Epithelial cell of esophagus (primary cell): ENCODE measurements around the gene DNASE1.
"Not testable (repeated sequence)": the region's sequence is repeated elsewhere in the genome, so short reads cannot be mapped to it uniquely, and the experiment has no call there.

Source experiments
- DNase-seq: peaks from one replicate; pipeline ENCODE4 v3.0.0; 2010; ENCODE audit warnings: low read depth
- H3K4me3 ChIP-seq: 2 replicates; pipeline ENCODE4 v1.5.1; 2011; ENCODE audit warnings: mild to moderate bottlenecking, low read length, control low read depth
- TF ChIP-seq, protein P1 (sequence below): IDR thresholded peaks from 2 replicates; pipeline ENCODE4 v1.5.1; 2011; ENCODE audit warnings: low read depth, mild to moderate bottlenecking, low read length, control low read depth, inconsistent platforms; ENCODE audit not compliant: insufficient read depth; ENCODE audit errors: missing control alignments

Gene DNASE1

DNA sequence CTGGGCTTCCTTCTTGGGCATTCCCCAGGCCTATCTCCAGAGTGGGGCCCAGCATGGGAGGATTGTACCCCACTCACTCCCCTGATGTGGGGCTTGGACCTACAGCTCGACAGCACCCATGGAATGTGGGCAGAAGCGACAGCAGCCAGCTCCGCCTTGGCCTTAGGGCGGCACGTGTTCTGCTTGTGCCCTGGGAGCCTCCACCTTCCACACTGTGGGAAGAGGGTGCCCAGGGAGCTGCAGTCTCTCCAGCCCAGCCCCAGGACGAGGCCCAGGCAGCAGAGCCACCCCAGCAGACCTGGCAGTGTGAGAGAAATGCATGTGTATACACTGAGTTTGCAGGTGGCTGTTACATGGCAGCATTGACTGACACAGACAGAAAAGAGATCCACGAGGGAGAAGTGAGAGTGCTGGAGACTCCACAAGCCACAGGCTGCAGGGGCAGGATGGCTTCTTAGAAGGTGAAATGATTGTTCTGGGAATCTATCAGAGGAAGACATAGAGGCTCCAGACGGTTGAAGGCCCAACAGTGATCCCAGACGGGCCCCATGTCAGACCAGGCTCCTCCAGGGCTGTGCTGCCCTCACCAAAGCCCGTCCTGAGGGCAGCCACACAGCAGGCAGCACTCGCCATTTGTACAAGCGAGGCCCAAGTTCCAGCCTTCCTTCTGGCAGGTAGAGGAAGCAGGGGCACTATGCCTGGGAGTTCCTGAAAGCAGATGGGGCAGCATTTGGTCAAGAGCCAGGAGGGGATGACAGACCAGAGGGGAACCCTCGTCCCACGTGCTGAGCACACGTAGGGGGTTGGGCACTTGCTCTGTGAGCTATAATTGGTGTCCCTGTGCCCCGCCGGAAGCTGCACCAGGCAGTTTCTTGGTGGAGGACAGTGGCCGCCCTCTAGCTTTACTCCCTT is 2.8 kb upstream of the DNASE1 start:
- DNase-seq = no peak
- TF ChIP-seq, protein P1, sequence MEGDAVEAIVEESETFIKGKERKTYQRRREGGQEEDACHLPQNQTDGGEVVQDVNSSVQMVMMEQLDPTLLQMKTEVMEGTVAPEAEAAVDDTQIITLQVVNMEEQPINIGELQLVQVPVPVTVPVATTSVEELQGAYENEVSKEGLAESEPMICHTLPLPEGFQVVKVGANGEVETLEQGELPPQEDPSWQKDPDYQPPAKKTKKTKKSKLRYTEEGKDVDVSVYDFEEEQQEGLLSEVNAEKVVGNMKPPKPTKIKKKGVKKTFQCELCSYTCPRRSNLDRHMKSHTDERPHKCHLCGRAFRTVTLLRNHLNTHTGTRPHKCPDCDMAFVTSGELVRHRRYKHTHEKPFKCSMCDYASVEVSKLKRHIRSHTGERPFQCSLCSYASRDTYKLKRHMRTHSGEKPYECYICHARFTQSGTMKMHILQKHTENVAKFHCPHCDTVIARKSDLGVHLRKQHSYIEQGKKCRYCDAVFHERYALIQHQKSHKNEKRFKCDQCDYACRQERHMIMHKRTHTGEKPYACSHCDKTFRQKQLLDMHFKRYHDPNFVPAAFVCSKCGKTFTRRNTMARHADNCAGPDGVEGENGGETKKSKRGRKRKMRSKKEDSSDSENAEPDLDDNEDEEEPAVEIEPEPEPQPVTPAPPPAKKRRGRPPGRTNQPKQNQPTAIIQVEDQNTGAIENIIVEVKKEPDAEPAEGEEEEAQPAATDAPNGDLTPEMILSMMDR = no peak
- no peak overlapping the region for H3K4me3 ChIP-seq

DNA sequence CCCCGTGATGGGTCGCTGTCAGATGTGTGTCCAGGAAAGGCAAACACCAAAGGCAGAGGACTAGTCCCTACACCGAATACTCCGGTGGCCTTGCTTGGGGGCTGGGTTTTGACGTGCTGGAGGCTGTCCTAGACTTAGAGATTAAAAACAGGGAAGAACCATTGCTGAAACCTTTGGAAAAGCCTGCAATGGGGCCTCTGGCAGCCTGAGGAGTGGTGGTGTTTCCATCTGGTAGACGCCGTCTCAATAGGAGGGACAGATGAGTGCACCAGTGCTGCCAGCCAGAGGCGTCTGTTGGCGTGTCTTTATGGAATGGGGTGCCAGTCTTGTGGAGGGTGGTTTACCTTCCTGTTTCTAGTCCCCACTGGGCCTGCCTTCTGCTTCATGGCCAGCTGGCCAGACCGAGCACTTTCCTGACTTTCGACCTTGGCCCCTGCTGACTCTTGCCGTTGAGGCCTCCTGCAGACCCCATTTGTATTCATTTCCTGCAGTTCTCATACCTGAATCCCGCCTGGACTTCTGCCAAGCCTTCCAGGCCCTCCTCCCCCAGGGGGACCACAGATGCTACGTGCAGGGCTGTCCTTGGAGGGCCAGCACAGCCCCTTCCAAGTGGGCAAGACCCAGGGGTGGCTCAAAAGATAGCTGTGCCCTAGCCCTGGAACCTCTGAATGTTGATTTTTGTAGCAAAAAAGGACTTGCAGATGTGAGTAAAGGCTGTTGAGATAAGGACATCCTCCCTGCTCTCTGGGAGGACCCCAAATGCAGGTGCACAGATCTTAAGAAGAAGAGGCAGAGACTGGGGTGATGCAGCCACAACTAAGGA is 1.9 kb upstream of the DNASE1 start:
- TF ChIP-seq, protein P1 = no peak
- no peak overlapping the region for H3K4me3 ChIP-seq
- no peak for DNase-seq

DNA sequence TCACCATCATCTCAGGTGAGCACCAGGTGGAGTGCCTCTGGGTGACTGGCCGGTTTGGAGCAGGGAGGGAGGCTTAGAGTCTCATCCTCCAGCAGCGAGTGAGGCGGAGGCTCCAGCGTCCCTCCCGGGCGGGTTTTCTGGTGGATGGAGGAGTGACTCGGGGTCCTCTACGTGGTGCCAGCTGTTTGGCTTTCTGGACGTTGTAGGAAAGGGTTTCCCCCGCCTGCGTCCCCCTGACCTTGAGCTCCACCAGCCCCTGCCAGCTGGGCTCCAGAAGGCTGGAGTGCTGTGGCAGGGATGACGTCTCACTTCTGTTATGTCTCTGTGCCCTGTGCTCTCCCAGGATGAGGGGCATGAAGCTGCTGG is 522 bp downstream of the DNASE1 start:
- TF ChIP-seq, protein P1 = no peak
- no peak for DNase-seq
- H3K4me3 ChIP-seq = no peak overlapping the region

DNA sequence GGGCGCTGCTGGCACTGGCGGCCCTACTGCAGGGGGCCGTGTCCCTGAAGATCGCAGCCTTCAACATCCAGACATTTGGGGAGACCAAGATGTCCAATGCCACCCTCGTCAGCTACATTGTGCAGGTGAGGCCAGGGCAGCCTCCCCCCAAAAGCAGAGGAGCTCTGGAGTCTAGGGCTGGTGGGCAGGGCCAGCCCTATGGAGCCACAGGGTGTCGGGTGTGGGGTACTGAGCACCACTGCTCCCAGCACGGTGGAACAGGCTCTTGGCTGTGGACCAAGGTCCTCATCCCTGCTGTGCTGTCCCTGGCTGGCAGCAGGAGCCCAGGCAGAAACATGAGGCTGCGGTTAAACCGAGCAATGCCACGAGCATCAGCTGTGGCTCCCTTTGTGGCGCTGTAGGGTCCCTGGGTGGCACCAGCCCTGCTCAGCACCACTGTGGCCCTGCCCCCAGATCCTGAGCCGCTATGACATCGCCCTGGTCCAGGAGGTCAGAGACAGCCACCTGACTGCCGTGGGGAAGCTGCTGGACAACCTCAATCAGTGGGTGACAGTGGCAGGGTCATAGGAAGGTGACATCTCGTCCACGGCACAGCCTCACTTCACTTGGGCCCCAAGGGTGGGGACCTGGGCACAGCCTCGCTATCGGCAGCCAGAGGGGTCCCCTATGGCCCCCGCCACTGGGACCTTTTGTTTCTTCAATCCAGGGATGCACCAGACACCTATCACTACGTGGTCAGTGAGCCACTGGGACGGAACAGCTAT is 1.1 kb downstream of the DNASE1 start:
- no peak for DNase-seq
- no peak overlapping the region for H3K4me3 ChIP-seq
- TF ChIP-seq, protein P1 = no peak

DNA sequence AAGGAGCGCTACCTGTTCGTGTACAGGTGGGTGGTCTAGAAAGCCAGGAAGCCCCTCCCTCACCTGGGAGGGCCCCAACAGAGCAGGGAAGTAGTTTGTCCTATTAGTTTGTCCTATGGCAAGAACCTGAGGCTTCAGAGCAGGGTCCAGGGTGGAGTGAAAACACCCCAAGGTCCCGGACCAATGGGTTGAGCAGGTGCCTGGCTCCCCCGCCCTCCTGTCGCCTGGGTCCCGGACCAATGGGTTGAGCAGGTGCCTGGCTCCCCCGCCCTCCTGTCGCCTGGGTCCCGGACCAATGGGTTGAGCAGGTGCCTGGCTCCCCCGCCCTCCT is 1.6 kb downstream of the DNASE1 start:
- H3K4me3 ChIP-seq, DNase-seq: not testable (repeated sequence)

DNA sequence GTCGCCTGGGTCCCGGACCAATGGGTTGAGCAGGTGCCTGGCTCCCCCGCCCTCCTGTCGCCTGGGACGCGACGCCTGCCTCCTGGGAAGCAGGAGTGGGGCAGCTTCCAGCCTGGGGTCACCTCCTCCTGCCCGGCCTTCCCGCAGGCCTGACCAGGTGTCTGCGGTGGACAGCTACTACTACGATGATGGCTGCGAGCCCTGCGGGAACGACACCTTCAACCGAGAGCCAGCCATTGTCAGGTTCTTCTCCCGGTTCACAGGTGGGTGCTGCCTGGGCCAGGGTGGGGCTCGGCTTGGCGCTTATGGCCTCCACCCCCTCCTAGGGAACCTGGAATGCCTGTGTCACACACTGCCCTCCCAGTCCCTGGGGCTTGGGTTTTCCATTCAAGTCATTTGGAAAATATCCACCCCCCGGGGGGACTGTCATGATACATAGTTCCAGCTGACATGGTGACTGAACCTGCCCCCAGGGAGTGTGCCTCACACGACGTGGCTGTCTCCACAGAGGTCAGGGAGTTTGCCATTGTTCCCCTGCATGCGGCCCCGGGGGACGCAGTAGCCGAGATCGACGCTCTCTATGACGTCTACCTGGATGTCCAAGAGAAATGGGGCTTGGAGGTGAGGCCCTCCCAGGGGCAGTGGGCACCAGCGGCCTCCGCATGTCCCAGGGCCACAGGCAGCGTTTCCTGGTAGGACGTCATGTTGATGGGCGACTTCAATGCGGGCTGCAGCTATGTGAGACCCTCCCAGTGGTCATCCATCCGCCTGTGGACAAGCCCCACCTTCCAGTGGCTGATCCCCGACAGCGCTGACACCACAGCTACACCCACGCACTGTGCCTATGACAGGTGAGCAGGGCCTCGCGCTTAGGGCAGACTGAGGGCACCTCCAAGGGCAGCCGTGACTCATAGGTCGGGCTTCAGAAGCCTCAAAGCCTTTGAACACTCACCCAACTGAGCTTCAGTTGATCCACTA is 2.3 kb downstream of the DNASE1 start:
- TF ChIP-seq, protein P1 = no peak
- no peak overlapping the region for H3K4me3 ChIP-seq
- DNase-seq = no peak
